GM19099 (cell line): Measurements from ENCODE around the gene PEAK3.

Experiments used
- POLR2A ChIP-seq: IDR thresholded peaks from 3 replicates; pipeline ENCODE4 v1.6.1; 2011; ENCODE audit warnings: low read depth; ENCODE audit not compliant: insufficient read length; ENCODE audit errors: extremely low read depth

Gene PEAK3

GRCh38 chr19:2251106-2252054, 30.6 kb downstream of the PEAK3 start:
- TF ChIP-seq POLR2A: no peak

GRCh38 chr19:2250766-2251105, 31.2 kb downstream of the PEAK3 start:
- no peak for TF ChIP-seq POLR2A

- TF ChIP-seq POLR2A: no peak
Measured at GRCh38 chr19:2249880-2250765, 31.9 kb downstream of the PEAK3 start.

GRCh38 chr19:2249010-2249866, 32.7 kb downstream of the PEAK3 start, which contains the start of gene AMH:
Gene AMH, plus strand, starts transcription at chr19:2249323. Its CDS starts 10 bp downstream, at chr19:2249333.
- no peak for TF ChIP-seq POLR2A

DNA sequence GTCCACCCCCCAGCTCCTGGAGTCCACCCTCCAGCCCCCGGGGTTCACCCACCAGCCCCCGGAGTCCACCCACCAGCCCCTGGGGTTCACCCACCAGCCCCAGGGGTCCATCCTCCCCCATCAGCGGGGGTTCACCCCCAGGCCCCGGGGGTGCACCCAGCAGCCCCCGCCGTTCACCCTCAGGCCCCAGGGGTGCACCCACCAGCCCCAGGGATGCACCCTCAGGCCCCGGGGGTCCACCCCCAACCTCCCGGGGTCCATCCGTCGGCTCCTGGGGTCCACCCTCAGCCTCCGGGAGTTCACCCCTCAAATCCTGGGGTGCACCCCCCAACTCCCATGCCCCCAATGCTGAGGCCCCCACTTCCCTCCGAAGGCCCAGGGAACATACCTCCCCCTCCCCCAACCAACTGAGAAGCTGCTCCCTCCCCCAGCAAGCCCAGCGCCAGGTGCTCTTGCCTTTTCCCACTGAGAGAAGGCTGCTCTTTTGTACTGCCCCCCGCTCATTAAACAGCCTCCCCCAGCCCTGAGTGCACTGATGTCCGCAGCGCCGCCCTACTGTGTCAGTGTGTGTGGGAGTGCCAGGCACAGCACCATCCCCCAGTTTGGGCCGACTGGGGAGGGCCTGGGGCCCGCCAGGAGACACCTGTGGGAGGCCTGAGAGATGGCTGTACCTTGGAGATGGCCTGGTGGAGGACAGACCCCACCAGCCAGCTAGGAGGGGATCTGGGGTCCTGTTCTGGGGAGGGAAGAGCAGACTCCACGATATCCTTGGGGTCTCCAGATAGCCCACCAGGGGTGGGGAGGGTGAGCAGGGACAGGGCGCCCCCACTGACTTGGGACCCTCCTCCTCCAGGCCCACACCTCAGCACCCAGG, 33.6 kb downstream of the PEAK3 start:
- no peak for TF ChIP-seq POLR2A

GRCh38 chr19:2247433-2248101, 34.4 kb downstream of the PEAK3 start:
- no peak for TF ChIP-seq POLR2A

DNA sequence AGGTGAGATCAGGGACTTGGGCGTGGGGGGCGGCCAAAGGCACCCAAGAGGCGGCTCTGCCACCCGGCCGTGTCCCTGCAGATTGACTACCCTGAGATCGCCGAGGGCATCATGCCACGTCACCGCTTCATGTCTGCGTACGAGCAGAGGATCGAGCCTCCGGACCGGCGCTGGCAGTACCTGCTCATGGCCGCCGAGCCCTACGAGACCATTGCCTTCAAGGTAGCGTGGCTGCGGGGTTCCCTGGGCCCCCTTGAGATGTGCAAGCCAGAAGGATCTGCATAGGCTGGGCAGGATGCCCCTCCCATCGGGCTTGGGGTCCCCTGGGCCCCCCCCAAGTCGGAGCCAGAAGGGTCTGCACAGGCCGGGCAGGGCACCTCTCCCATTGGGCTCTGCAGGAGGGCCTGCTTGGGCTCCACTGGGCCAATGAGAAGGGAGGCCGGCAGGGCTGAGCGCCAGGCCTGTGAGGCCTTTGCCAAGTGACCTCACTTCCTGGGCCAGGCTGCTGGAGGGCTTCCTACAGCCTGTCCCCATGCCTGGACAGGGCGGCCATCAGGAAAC, 35.1 kb downstream of the PEAK3 start:
- TF ChIP-seq POLR2A: no peak

GRCh38 chr19:2246014-2246620, 35.9 kb downstream of the PEAK3 start:
- TF ChIP-seq POLR2A: no peak

- no peak for TF ChIP-seq POLR2A
Measured at GRCh38 chr19:2245273-2245672, 36.7 kb downstream of the PEAK3 start.

GRCh38 chr19:2244486-2244885, 37.5 kb downstream of the PEAK3 start:
- no peak for TF ChIP-seq POLR2A

DNA sequence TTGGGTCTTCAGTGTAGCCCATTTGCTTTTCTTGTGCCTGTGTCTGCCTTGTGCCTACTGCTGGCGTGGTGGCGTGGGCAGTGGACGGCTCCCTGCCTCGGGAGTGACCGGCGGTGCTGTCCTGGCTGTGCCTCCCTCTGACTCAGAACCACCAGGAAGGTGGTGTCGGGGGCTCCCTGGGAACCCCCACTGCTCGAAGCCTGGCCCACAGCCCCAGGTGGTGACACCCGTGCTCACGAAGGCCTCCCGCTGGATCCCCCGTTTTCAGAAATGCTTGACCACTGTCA, 37.9 kb downstream of the PEAK3 start:
- TF ChIP-seq POLR2A: no peak

- TF ChIP-seq POLR2A: no peak
Measured at GRCh38 chr19:2243274-2244124, 38.5 kb downstream of the PEAK3 start.
